Pulmonary artery endothelial cell (primary cell): ENCODE results near the gene CAMLG. TPM values are rescaled to one million over a fixed set of nuclear protein-coding genes. Genes with fewer than 3 reads are reported as not detected.

Experiments used
- DNase-seq: peaks from one replicate; pipeline ENCODE4 v3.0.0-alpha.2; 2011; ENCODE audit warnings: low read depth, low spot score
- total RNA-seq: library from RNA; depleted of rRNA; stranded (reverse); fragments of >200 nt; gene quantifications from 2 replicates; pipeline ENCODE4 v1.2.3, GENCODE V29; 2014

Gene CAMLG
- total RNA-seq, 1 donor from 2014 or later, result 51.4 TPM

- DNase-seq, result no peak
Observed at GRCh38 chr5:134777366-134777765, 39.0 kb downstream of the CAMLG start.

DNA sequence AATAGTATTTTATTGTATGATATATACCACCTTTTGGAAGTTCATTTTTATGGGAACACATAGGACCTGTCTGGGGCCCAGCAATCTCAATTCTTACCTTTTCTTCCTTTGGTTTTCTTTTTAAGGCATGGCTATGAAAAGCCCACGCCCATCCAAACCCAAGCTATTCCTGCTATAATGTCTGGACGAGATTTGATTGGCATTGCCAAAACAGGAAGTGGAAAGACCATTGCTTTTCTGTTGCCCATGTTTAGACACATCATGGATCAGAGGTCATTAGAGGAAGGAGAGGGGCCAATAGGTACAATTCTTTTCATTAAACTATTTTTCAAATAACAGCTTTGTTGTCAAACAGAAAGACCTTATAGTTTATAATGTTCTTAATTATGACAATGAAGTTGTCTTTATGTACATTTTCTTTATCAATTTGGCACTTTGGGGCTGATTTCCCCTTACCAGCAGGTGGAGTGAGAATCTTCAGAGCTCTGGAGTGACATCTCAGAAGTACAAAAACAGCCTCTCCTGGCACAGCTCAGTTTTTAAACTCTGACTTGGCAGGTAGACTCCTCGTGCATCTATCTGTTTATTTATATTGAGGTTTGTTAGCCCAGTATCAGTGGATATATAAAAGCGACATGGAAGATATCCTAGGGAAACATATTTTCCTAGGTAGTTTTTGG is 46.0 kb downstream of the CAMLG start:
- no peak for DNase-seq

GRCh38 chr5:134784946-134785620 is 46.7 kb downstream of the CAMLG start:
- no peak for DNase-seq

GRCh38 chr5:134787692-134788091 is 49.3 kb downstream of the CAMLG start:
- DNase-seq, result no peak

- no peak for DNase-seq
Observed at GRCh38 chr5:134791580-134791979, 53.2 kb downstream of the CAMLG start.

GRCh38 chr5:134792286-134792685 is 53.9 kb downstream of the CAMLG start:
- DNase-seq, result no peak

DNA sequence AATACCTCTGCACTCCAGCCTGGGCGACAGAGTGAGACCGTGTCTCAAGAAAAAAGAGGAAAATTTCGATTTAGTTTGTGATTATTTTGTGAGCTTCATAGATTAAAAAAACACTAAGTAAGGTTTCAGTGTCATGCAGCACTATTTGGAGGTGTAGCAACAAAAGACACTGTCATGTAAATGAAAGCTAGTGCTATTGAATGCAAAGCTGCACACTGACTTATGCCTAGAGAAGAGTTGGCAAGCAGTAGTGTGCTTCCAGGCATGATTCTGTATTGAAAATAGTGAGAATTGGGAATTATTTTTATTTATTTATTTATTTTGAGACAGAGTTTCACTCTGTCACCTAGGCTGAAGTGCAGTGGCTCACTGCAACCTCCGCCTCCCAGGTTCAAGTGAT is 54.8 kb downstream of the CAMLG start:
- DNase-seq, result no peak

DNA sequence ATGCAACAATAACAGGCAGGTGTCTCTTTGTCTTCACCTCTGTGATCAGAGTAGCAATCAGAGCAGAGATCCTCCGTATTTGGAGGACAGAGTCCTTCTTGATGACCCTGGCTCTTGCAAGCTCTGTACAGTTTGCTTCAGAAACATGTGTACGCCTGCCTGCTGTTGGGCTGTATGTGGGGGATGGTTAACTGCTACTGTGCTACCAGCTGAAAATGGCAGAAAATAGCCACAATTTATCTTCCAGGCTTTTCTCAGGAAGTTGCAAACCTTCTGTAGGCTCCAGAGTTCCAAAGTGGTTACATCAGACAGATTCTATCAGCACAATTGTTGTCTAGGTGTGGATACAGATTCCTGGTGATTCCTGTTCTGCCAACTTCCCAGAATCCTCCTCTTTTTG is 55.7 kb downstream of the CAMLG start:
- no peak for DNase-seq

DNA sequence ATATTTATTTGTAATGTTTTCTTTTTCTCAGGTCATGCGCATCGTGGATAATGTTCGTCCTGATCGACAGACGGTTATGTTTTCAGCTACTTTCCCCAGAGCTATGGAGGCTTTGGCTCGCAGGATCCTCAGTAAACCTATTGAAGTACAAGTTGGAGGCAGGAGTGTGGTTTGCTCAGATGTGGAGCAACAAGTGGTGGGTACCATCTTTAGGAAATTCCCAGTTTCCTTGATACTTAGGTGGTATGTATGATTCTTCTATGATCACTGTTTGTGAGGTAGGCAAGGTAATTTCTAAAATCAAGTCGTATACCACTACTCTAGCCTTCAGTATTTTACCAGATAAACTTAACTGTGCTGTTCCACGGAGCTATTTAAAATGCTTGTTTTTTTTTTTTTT is 56.5 kb downstream of the CAMLG start:
- DNase-seq, result no peak

DNA sequence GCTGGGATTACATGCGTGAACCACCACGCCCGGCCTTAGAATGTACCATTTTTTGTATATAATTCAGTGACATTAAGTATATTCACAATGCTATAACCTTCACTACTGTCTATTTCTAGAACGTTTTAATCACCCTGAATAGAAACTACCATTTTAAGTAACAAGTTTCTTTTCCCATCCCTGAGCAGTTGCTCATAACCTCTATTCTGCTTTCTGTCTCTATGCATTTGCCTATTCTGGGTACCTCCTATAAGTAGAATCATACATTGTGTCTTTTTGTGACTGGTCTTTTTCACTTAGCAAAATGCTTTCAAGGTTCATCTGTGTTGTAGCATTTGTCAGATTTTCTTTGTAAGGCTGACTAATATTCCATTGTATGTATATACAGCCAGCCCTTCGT is 60.1 kb downstream of the CAMLG start:
- DNase-seq, result no peak

Other genes starting within 250 kb of the CAMLG start
- gene JADE2, start 212.9 kb upstream of the CAMLG start, total RNA-seq, result 23.7 and 29.7 TPM in 2 replicates
- gene SAR1B, start 105.7 kb upstream of the CAMLG start, total RNA-seq, result 50.6 and 103 TPM in 2 replicates
- 18.3 and 21.1 TPM in 2 replicates for gene SEC24A, start 89.8 kb upstream of the CAMLG start, total RNA-seq
- gene DDX46, start 20.2 kb downstream of the CAMLG start, total RNA-seq, result 22.2 and 27.0 TPM in 2 replicates
- gene C5orf24, start 107.4 kb downstream of the CAMLG start, total RNA-seq, result 55.1 and 59.4 TPM in 2 replicates
- gene TXNDC15, start 135.8 kb downstream of the CAMLG start, total RNA-seq, result 74.9 and 103 TPM in 2 replicates
- 4.6 TPM in 2 replicates for gene PCBD2, start 166.6 kb downstream of the CAMLG start, total RNA-seq
- gene CATSPER3, start 229.4 kb downstream of the CAMLG start, total RNA-seq, result 0.07 TPM in 1 of 2 replicates, not detected in the other